Panc1 (cell line): ENCODE results near the gene PPP4R3A. TPM values are rescaled to one million over a fixed set of nuclear protein-coding genes. Genes with fewer than 3 reads are reported as not detected.

Source experiments
- ATAC-seq: fragments of 200-7000 bp; cut with Tn5 transposase; 2 replicates; pipeline ENCODE4 v1.9.1; 2020; ENCODE audit warnings: mild to moderate bottlenecking, moderate library complexity
- BruUV-seq: library from RNA; stranded (reverse); fragments of 400-500 nt; replicated peaks from 2 replicates; lab custom pipeline; 2021; lab: Mats Ljungman, UMichigan
- CTCF ChIA-PET: fragments of 300-600 bp; sonication (Branson Sonifier 250); formaldehyde crosslinking; loops from one replicate; lab custom pipeline; 2022; ENCODE audit warnings: antibody characterized with exemption; lab: Charles Lee
- POLR2A ChIA-PET: fragments of 300-600 bp; sonication (Branson Sonifier 250); formaldehyde crosslinking; loops from one replicate; lab custom pipeline; 2022; ENCODE audit warnings: antibody characterized with exemption; lab: Charles Lee
- DNase-seq: peaks from one replicate; pipeline ENCODE4 v3.0.0-alpha.2; 2010; ENCODE audit warnings: low read depth, low spot score
- H3K27ac ChIP-seq: 2 replicates; pipeline ENCODE4 v1.5.1; 2011; ENCODE audit warnings: mild to moderate bottlenecking, low read length, inconsistent platforms
- H3K27me3 ChIP-seq: fragments of 200-500 bp; sonication (Bioruptor generic); 2 replicates; pipeline ENCODE4 v1.6.0; 2014; ENCODE audit warnings: low read length, inconsistent platforms; ENCODE audit not compliant: control insufficient read depth, insufficient read depth
- H3K36me3 ChIP-seq: fragments of 200-500 bp; sonication (Bioruptor generic); 2 replicates; pipeline ENCODE4 v1.5.1; 2014; ENCODE audit warnings: inconsistent platforms, mild to moderate bottlenecking, low read length, moderate library complexity; ENCODE audit not compliant: control insufficient read depth, insufficient read depth
- H3K4me1 ChIP-seq: 2 replicates; pipeline ENCODE4 v1.5.1; 2011; ENCODE audit warnings: inconsistent platforms, mild to moderate bottlenecking, low read length, moderate library complexity; ENCODE audit not compliant: control insufficient read depth, insufficient read depth
- H3K4me3 ChIP-seq, 2 experiments: 2 replicates each; pipeline ENCODE4 v1.5.1; 2011 to 2012; ENCODE audit warnings: low read depth in 2 of 2, low read length in 2 of 2, mild to moderate bottlenecking in 2 of 2, inconsistent platforms in 1 of 2, moderate library complexity in 1 of 2
- H3K9me3 ChIP-seq: fragments of 200-500 bp; sonication (Bioruptor generic); 2 replicates; pipeline ENCODE4 v1.5.1; 2014; ENCODE audit warnings: low read depth, mild to moderate bottlenecking, inconsistent platforms, low read length, moderate library complexity; ENCODE audit not compliant: control insufficient read depth, insufficient read depth
- CTCF ChIP-seq: fragments of 450-650 bp; IDR thresholded peaks from 2 replicates; pipeline ENCODE4 v1.5.1; 2017; ENCODE audit warnings: mild to moderate bottlenecking
- POLR2AphosphoS5 ChIP-seq: IDR thresholded peaks from 2 replicates; pipeline ENCODE4 v1.6.1; 2012; ENCODE audit warnings: mild to moderate bottlenecking, low read depth, low read length, moderate library complexity
- SIN3A ChIP-seq: IDR thresholded peaks from 2 replicates; pipeline ENCODE4 v1.6.1; 2012; ENCODE audit warnings: low read depth, mild to moderate bottlenecking, low read length, moderate library complexity, borderline replicate concordance; ENCODE audit not compliant: insufficient read depth
- TCF7L2 ChIP-seq: IDR thresholded peaks from 2 replicates; pipeline ENCODE4 v1.6.1; 2011; ENCODE audit warnings: mild to moderate bottlenecking, low read depth, low read length, inconsistent platforms
- in situ Hi-C: cut with HindIII; loops from 2 replicates; pipeline ENCODE4 v1.10.0; 2016; ENCODE audit warnings: low sequenced_read_pairs, low pct_unique_long_range_greater_than_20kb
- intact Hi-C: fragments of 100-400 bp; cut with micrococcal nuclease; formaldehyde crosslinking; loops from one replicate; pipeline ENCODE4 v1.10.0; 2022; ENCODE audit not compliant: unreplicated experiment
- total RNA-seq: library from RNA; stranded (reverse); gene quantifications from one replicate; pipeline ENCODE4 v1.2.1, GENCODE V29; 2021; ENCODE audit not compliant: unreplicated experiment
- TF ChIP-seq, protein P1 (sequence below), 2 experiments: IDR thresholded peaks; 2 replicates each; pipeline ENCODE4 v1.6.1; 2011 to 2012; ENCODE audit warnings: low read depth in 2 of 2, control low read depth in 1 of 2, low read length in 1 of 2, mild to moderate bottlenecking in 1 of 2, moderate library complexity in 1 of 2; ENCODE audit not compliant: insufficient read depth in 1 of 2

The PPP4R3A gene
- total RNA-seq, 1 experiment from 2014 or later, result 54.8 TPM

DNA sequence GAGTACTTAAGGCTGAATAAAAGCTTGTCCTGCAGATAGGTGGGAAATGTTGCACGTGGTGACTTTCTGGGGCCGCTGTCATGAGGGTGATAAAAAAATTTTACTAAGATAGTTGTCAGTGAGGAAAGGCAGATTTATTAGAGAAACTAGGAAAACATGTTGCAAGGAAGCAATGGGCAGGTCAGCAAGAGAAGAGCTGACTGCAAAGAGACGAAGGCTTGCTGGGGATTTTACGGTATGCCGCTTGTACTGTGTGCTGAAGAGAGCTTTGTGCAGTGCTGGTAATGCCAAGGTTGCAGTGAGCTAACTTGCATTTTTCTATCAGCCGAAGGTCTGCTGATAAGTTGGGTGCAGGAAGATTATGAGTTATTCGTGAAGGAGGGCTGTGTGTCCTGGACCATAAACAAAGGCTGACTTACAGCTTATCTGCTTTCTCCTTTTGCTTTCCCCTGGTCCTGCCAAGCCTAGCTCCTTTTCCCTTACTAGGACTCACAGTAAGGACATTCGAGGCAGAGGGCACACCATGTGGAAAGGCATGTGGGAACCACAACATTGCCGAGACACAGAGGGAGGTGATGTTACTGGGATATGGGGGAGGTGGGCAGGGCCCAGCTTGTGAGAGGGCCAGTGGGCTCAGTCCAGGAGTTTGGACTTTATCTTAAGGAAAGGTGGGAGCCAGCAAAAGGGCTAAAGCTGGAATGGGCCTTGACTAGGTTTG is 85.1 kb downstream of the PPP4R3A start:
- DNase-seq (no peak), ATAC-seq (no peak)
- Histone ChIP-seq H3K27me3 (no peaks in the 10 kb centered on the region), H3K9me3 (no peaks in the 10 kb centered on the region), H3K27ac (no peak overlapping the region), H3K4me3 (no peak overlapping the region), H3K36me3 (no peaks in the 10 kb centered on the region), H3K4me1 (0 out of 2 replicates have a peak, but pooled peaks cover 3% of the 10 kb centered on the region)
- BruUV-seq, result no TSS peak
- TF ChIP-seq TCF7L2, result no peak
- no peak for TF ChIP-seq POLR2AphosphoS5
- no peak for TF ChIP-seq SIN3A
- no peak for TF ChIP-seq CTCF
- TF ChIP-seq, protein P1, sequence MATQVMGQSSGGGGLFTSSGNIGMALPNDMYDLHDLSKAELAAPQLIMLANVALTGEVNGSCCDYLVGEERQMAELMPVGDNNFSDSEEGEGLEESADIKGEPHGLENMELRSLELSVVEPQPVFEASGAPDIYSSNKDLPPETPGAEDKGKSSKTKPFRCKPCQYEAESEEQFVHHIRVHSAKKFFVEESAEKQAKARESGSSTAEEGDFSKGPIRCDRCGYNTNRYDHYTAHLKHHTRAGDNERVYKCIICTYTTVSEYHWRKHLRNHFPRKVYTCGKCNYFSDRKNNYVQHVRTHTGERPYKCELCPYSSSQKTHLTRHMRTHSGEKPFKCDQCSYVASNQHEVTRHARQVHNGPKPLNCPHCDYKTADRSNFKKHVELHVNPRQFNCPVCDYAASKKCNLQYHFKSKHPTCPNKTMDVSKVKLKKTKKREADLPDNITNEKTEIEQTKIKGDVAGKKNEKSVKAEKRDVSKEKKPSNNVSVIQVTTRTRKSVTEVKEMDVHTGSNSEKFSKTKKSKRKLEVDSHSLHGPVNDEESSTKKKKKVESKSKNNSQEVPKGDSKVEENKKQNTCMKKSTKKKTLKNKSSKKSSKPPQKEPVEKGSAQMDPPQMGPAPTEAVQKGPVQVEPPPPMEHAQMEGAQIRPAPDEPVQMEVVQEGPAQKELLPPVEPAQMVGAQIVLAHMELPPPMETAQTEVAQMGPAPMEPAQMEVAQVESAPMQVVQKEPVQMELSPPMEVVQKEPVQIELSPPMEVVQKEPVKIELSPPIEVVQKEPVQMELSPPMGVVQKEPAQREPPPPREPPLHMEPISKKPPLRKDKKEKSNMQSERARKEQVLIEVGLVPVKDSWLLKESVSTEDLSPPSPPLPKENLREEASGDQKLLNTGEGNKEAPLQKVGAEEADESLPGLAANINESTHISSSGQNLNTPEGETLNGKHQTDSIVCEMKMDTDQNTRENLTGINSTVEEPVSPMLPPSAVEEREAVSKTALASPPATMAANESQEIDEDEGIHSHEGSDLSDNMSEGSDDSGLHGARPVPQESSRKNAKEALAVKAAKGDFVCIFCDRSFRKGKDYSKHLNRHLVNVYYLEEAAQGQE (IDR thresholded peaks at IDR 0.05; ENCODE audit: insufficient read depth in 1 of 2, low read depth in 2 of 2, low read length in 1 of 2), result no peak
- ChIA-PET POLR2A (no interaction called here), CTCF (no interaction called here)
- intact Hi-C loops, result no loop called here
- in situ Hi-C loops, result no loop called here

DNA sequence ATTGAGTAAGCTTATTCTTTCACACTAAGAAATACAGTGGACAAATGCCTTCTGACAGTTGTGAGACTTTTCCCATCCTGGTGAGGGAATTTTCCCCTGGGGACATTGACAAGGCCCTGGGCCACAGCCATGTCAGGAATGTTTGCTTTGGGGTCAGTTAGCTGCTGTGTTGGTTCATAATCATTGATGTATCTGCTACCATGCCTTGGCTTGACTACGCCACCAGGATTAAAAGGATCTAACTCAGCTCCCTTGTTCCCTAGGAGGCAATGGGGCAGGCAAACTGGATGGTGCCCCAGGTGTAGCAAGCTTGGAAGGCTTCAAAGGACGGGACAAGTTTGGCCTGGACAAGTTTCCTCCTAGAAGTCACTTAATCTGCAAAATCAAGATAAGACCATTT is 89.4 kb downstream of the PPP4R3A start:
- TF ChIP-seq, protein P1 (IDR thresholded peaks at IDR 0.05; ENCODE audit: insufficient read depth in 1 of 2, low read depth in 2 of 2, low read length in 1 of 2), result no peak
- TF ChIP-seq TCF7L2 (no peak), SIN3A (no peak), POLR2AphosphoS5 (no peak), CTCF (no peak)
- Histone ChIP-seq H3K9me3 (no peaks in the 10 kb centered on the region), H3K36me3 (no peaks in the 10 kb centered on the region; the same call in 1 of the 2 replicates), H3K27me3 (no peaks in the 10 kb centered on the region), H3K4me3 (no peak overlapping the region), H3K27ac (no peak overlapping the region), H3K4me1 (peaks cover 6% of the 10 kb centered on the region)
- no TSS peak for BruUV-seq
- ATAC-seq, result no peak
- ChIA-PET CTCF (interaction anchor here (0.8 kb wide), 1 partner anchor 97 kb away, joined by 3 read pairs; no protein-coding TSS in a partner anchor), POLR2A (no interaction called here)
- intact Hi-C loops (no loop called here), in situ Hi-C loops (no loop called here)
- DNase-seq, result no peak
